ENCODE results near the gene DYNC1LI2. TPM values are rescaled to one million over a fixed set of nuclear protein-coding genes. Genes with fewer than 3 reads are reported as not detected.

The DYNC1LI2 gene
- total and polyA plus RNA-seq, 4 donors = 78.3 to 169 (median 143) TPM

- WGBS, 2 donors = 92% methylated on average over 7 of the region's 7 CpGs
- Histone ChIP-seq H3K9me3 (ENCODE audit: control insufficient read depth, low read length) (no peaks in the 10 kb centered on the region), H3K36me3 (ENCODE audit: control insufficient read depth in 1 of 2, insufficient read depth in 2 of 2, low read length in 1 of 2) (no peaks in the 10 kb centered on the region), H3K4me1 (ENCODE audit: control insufficient read depth in 1 of 2, insufficient read depth in 2 of 2, low read length in 2 of 2) (no peaks in the 10 kb centered on the region), H3K27me3 (ENCODE audit: control insufficient read depth in 1 of 2, insufficient read depth in 2 of 2, low read length in 1 of 2) (no peaks in the 10 kb centered on the region), H3K4me3 (ENCODE audit: low read length in 2 of 2) (no peak overlapping the region), H3K27ac (ENCODE audit: low read depth in 1 of 2, low read length in 2 of 2) (no peak overlapping the region)
- intact Hi-C loops (cut with DNase I) = no loop called here
- ATAC-seq (ENCODE audit: low FRiP score) = no peak
- no peak for DNase-seq
Measured at GRCh38 chr16:66698046-66698445, 53.4 kb downstream of the DYNC1LI2 start.

GRCh38 chr16:66696669-66697630 lies 54.5 kb downstream of the DYNC1LI2 start, which contains the start of gene CMTM4:
Gene CMTM4 (minus strand): TSS chr16:66696743. CDS start chr16:66696525, 218 bp downstream.
- ATAC-seq (ENCODE audit: low FRiP score) (peak; percentile 96), DNase-seq (peak; percentile 89 to 94)
- Histone ChIP-seq H3K27ac (ENCODE audit: low read depth in 1 of 2, low read length in 2 of 2) (no peak within 1 kb of the TSS), H3K36me3 (ENCODE audit: control insufficient read depth in 1 of 2, insufficient read depth in 2 of 2, low read length in 1 of 2) (no peaks in the 10 kb centered on the region), H3K9me3 (ENCODE audit: control insufficient read depth, low read length) (no peaks in the 10 kb centered on the region), H3K4me1 (ENCODE audit: control insufficient read depth in 1 of 2, insufficient read depth in 2 of 2, low read length in 2 of 2) (no peaks in the 10 kb centered on the region), H3K4me3 (ENCODE audit: low read length in 2 of 2) (peak within 1 kb of the TSS; percentile 51 to 67), H3K27me3 (ENCODE audit: control insufficient read depth in 1 of 2, insufficient read depth in 2 of 2, low read length in 1 of 2) (no peaks in the 10 kb centered on the region)
- WGBS, 2 donors = 4 to 5% methylated on average over 50 to 84 of the region's 84 CpGs
- intact Hi-C loops (cut with DNase I) = no loop called here

DNA sequence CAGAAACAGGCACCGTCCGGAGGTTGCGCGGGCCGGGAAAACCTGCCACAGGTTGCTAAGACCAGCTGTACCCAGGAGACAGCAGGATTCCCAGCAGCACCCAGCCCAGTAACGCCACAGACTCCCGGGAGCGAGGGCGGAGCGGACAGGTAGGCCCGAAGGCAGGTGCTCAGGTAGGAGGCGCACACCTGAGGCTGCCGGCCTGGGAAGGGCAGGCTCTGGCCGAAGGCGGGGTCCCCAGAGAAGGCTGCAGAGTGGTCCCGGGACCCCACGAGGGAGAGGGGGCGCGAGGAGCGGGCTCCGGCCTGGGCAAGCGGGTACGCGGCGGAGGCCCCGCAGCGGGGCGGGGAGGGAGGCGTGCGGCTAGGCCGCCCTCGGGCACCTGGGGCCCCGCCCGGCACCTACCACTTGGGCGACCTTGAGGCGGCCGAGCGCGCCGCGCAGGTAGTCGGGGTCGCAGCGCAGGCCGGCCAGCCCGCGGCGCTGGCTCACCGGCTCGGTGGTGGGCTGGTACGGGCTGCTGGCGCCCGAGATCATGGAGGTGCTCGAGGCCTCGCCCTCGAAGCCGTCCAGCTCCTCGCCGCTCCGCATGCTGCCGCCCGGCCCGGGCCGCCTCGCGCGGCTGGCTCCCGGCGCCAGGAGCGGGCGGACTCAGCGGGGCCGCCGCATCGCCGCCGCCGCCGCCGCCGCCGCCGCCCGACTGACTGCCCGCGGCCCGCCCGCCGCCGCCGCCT lies 55.3 kb downstream of the DYNC1LI2 start:
- no peaks in the 10 kb centered on the region for H3K27me3 ChIP-seq (ENCODE audit: control insufficient read depth in 1 of 2, insufficient read depth in 2 of 2, low read length in 1 of 2)
- 1 to 2% methylated on average over 51 to 91 of the region's 91 CpGs for WGBS, 2 donors
- no peaks in the 10 kb centered on the region for H3K9me3 ChIP-seq (ENCODE audit: control insufficient read depth, low read length)
- ATAC-seq (ENCODE audit: low FRiP score) = peak; percentile 23
- H3K27ac ChIP-seq (ENCODE audit: low read depth in 1 of 2, low read length in 2 of 2) = no peak overlapping the region
- peak; percentile 50 to 79 for DNase-seq
- H3K4me1 ChIP-seq (ENCODE audit: control insufficient read depth in 1 of 2, insufficient read depth in 2 of 2, low read length in 2 of 2) = no peaks in the 10 kb centered on the region
- H3K4me3 ChIP-seq (ENCODE audit: low read length in 2 of 2) = peak overlapping the region; percentile 51 to 67
- H3K36me3 ChIP-seq (ENCODE audit: control insufficient read depth in 1 of 2, insufficient read depth in 2 of 2, low read length in 1 of 2) = no peaks in the 10 kb centered on the region
- intact Hi-C loops (cut with DNase I) = no loop called here

DNA sequence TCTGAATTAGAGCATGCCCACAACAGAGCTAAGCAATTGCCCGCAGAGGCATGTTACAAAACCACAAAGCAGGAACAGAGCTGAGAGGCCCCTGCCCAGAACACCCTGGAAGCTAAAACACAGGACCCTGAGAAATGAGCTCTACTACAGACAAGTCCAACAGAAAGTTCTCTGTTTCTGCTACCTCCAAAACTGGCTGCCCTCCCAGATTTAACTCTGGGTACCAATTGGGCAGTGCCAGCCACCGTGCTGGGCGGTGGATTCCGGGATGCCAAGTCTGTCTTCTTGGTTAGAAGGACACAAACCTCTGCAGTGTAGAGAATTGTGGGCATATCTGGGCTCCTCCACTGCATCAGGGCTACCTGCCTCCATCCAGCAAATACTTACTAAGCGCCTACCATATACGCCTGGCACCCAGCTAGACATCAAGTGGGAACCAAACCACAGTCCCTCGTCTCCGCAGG lies 55.9 kb downstream of the DYNC1LI2 start:
- intact Hi-C loops (cut with DNase I) = no loop called here
- 14 to 22% methylated on average over 8 of the region's 8 CpGs for WGBS, 2 donors
- Histone ChIP-seq H3K27me3 (ENCODE audit: control insufficient read depth in 1 of 2, insufficient read depth in 2 of 2, low read length in 1 of 2) (no peaks in the 10 kb centered on the region), H3K4me3 (ENCODE audit: low read length in 2 of 2) (peak overlapping the region in 1 of 2 donors; percentile 51), H3K36me3 (ENCODE audit: control insufficient read depth in 1 of 2, insufficient read depth in 2 of 2, low read length in 1 of 2) (no peaks in the 10 kb centered on the region), H3K9me3 (ENCODE audit: control insufficient read depth, low read length) (no peaks in the 10 kb centered on the region), H3K27ac (ENCODE audit: low read depth in 1 of 2, low read length in 2 of 2) (no peak overlapping the region), H3K4me1 (ENCODE audit: control insufficient read depth in 1 of 2, insufficient read depth in 2 of 2, low read length in 2 of 2) (no peaks in the 10 kb centered on the region)
- DNase-seq = peak in 1 of 2 donors; percentile 66
- ATAC-seq (ENCODE audit: low FRiP score) = peak; percentile 15

- Histone ChIP-seq H3K4me3 (ENCODE audit: low read length in 2 of 2) (no peak overlapping the region), H3K9me3 (ENCODE audit: control insufficient read depth, low read length) (no peaks in the 10 kb centered on the region), H3K4me1 (ENCODE audit: control insufficient read depth in 1 of 2, insufficient read depth in 2 of 2, low read length in 2 of 2) (no peaks in the 10 kb centered on the region), H3K27ac (ENCODE audit: low read depth in 1 of 2, low read length in 2 of 2) (no peak overlapping the region), H3K36me3 (ENCODE audit: control insufficient read depth in 1 of 2, insufficient read depth in 2 of 2, low read length in 1 of 2) (no peaks in the 10 kb centered on the region), H3K27me3 (ENCODE audit: control insufficient read depth in 1 of 2, insufficient read depth in 2 of 2, low read length in 1 of 2) (no peaks in the 10 kb centered on the region)
- ATAC-seq (ENCODE audit: low FRiP score) (no peak), DNase-seq (peak in 1 of 2 donors; percentile 19)
- 75 to 86% methylated on average over 4 of the region's 4 CpGs for WGBS, 2 donors
- intact Hi-C loops (cut with DNase I) = no loop called here
Measured at GRCh38 chr16:66693149-66693548, 58.3 kb downstream of the DYNC1LI2 start.

GRCh38 chr16:66692341-66692740 lies 59.1 kb downstream of the DYNC1LI2 start:
- ATAC-seq (ENCODE audit: low FRiP score) = no peak
- Histone ChIP-seq H3K9me3 (ENCODE audit: control insufficient read depth, low read length) (no peaks in the 10 kb centered on the region), H3K4me3 (ENCODE audit: low read length in 2 of 2) (no peak overlapping the region), H3K4me1 (ENCODE audit: control insufficient read depth in 1 of 2, insufficient read depth in 2 of 2, low read length in 2 of 2) (no peaks in the 10 kb centered on the region), H3K36me3 (ENCODE audit: control insufficient read depth in 1 of 2, insufficient read depth in 2 of 2, low read length in 1 of 2) (no peaks in the 10 kb centered on the region), H3K27me3 (ENCODE audit: control insufficient read depth in 1 of 2, insufficient read depth in 2 of 2, low read length in 1 of 2) (no peaks in the 10 kb centered on the region), H3K27ac (ENCODE audit: low read depth in 1 of 2, low read length in 2 of 2) (no peak overlapping the region)
- WGBS, 2 donors = 88 to 93% methylated on average over 6 of the region's 6 CpGs
- DNase-seq = no peak
- intact Hi-C loops (cut with DNase I) = no loop called here

DNA sequence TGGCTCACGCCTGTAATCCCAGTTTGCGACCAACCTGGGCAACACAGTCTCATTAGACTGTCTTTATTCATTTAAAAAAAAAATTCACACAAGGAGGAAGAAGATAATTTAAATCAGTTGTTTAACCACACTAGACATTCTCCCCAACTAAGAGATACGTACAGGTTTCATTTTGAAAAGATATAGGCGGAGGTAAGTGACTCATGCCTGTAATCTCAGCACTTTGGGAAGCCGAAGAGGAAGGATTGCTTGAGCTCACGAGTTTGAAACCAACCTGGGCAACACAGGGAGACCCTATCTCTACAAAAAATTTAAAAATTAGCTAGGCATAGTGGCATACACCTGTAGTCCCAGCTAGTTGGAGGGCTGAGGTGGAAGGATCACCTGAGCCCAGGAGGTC lies 60.2 kb downstream of the DYNC1LI2 start:
- no peak overlapping the region for H3K4me3 ChIP-seq (ENCODE audit: low read length in 2 of 2)
- H3K36me3 ChIP-seq (ENCODE audit: control insufficient read depth in 1 of 2, insufficient read depth in 2 of 2, low read length in 1 of 2) = no peaks in the 10 kb centered on the region
- WGBS, 2 donors = 94 to 97% methylated on average over 6 of the region's 6 CpGs
- DNase-seq = no peak
- H3K27me3 ChIP-seq (ENCODE audit: control insufficient read depth in 1 of 2, insufficient read depth in 2 of 2, low read length in 1 of 2) = no peaks in the 10 kb centered on the region
- no peaks in the 10 kb centered on the region for H3K9me3 ChIP-seq (ENCODE audit: control insufficient read depth, low read length)
- no peak for ATAC-seq (ENCODE audit: low FRiP score)
- intact Hi-C loops (cut with DNase I) = no loop called here
- H3K4me1 ChIP-seq (ENCODE audit: control insufficient read depth in 1 of 2, insufficient read depth in 2 of 2, low read length in 2 of 2) = no peaks in the 10 kb centered on the region
- no peak overlapping the region for H3K27ac ChIP-seq (ENCODE audit: low read depth in 1 of 2, low read length in 2 of 2)

GRCh38 chr16:66690106-66690847 lies 61.1 kb downstream of the DYNC1LI2 start:
- H3K36me3 ChIP-seq (ENCODE audit: control insufficient read depth in 1 of 2, insufficient read depth in 2 of 2, low read length in 1 of 2) = no peaks in the 10 kb centered on the region
- DNase-seq (no peak), ATAC-seq (ENCODE audit: low FRiP score) (no peak)
- H3K4me1 ChIP-seq (ENCODE audit: control insufficient read depth in 1 of 2, insufficient read depth in 2 of 2, low read length in 2 of 2) = no peaks in the 10 kb centered on the region
- no peak overlapping the region for H3K27ac ChIP-seq (ENCODE audit: low read depth in 1 of 2, low read length in 2 of 2)
- no peaks in the 10 kb centered on the region for H3K27me3 ChIP-seq (ENCODE audit: control insufficient read depth in 1 of 2, insufficient read depth in 2 of 2, low read length in 1 of 2)
- H3K9me3 ChIP-seq (ENCODE audit: control insufficient read depth, low read length) = no peaks in the 10 kb centered on the region
- 83 to 87% methylated on average over 7 of the region's 7 CpGs for WGBS, 2 donors
- no peak overlapping the region for H3K4me3 ChIP-seq (ENCODE audit: low read length in 2 of 2)
- intact Hi-C loops (cut with DNase I) = no loop called here

Measured in aorta (tissue), 5 donors.